ENCODE data around the gene SECISBP2.

DNA sequence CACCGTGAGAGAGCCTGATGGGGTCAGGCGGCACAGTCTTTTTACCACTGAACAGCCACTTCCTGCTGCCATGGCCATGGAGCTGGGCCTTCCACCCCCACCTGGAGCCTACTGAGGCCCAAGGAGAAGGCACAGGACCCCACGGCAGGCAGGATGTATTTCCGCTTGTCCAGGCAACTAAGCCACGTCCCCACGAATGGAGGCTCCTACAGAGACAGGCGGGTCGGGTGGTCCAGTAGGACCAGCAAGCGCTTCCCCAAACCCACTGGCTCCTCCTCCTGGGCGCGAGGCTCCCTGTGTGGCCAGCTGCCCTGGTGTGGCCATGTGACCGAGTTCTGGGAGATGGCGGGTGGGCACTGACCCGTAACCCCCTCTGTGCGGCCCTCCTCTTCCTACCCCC is 66.5 kb downstream of the SECISBP2 start:
- TF ChIP-seq SIN3A (IDR thresholded peaks at IDR 0.05; ENCODE audit: borderline replicate concordance, insufficient read depth, low read length) = no peak
- TF ChIP-seq TAF1 (IDR thresholded peaks at IDR 0.05; ENCODE audit: borderline replicate concordance, insufficient read depth, low read length) = no peak
